Measurements from ENCODE around the gene NADSYN1. TPM values are rescaled to one million over a fixed set of nuclear protein-coding genes. Genes with fewer than 3 reads are reported as not detected.

The NADSYN1 gene
- total RNA-seq, 1 experiment from 2014 or later, result 34.7 TPM

GRCh38 chr11:71458146-71459070 lies 5.4 kb downstream of the NADSYN1 start:
- Histone ChIP-seq H3K27me3 (no peaks in the 10 kb centered on the region), H3K4me3 (no peak overlapping the region), H3K9me3 (no peaks in the 10 kb centered on the region), H3K36me3 (peaks cover 21% of the 10 kb centered on the region)
- DNase-seq, result no peak

- Histone ChIP-seq H3K9me3 (no peaks in the 10 kb centered on the region), H3K4me3 (no peak overlapping the region), H3K27me3 (no peaks in the 10 kb centered on the region), H3K36me3 (peaks cover 21% of the 10 kb centered on the region)
- no peak for DNase-seq
These were observed 6.2 kb downstream of the NADSYN1 start for GRCh38 chr11:71459076-71459766.

- DNase-seq, result no peak
- H3K4me3 ChIP-seq, result no peak overlapping the region
- no peaks in the 10 kb centered on the region for H3K27me3 ChIP-seq
- no peaks in the 10 kb centered on the region for H3K9me3 ChIP-seq
- peaks cover 21% of the 10 kb centered on the region for H3K36me3 ChIP-seq
These were observed 6.8 kb downstream of the NADSYN1 start for GRCh38 chr11:71459767-71460320.

- no peak for DNase-seq
- H3K27me3 ChIP-seq, result no peaks in the 10 kb centered on the region
- no peaks in the 10 kb centered on the region for H3K9me3 ChIP-seq
- H3K4me3 ChIP-seq, result no peak overlapping the region
- H3K36me3 ChIP-seq, result peaks cover 7% of the 10 kb centered on the region
These were observed 8.7 kb downstream of the NADSYN1 start for GRCh38 chr11:71461696-71462095.

GRCh38 chr11:71462726-71463125 lies 9.7 kb downstream of the NADSYN1 start:
- no peak for DNase-seq
- no peak overlapping the region for H3K4me3 ChIP-seq
- no peaks in the 10 kb centered on the region for H3K27me3 ChIP-seq
- no peaks in the 10 kb centered on the region for H3K9me3 ChIP-seq
- H3K36me3 ChIP-seq, result peaks cover 9% of the 10 kb centered on the region

- DNase-seq, result no peak
- H3K9me3 ChIP-seq, result no peaks in the 10 kb centered on the region
- H3K36me3 ChIP-seq, result peaks cover 9% of the 10 kb centered on the region
- no peaks in the 10 kb centered on the region for H3K27me3 ChIP-seq
- no peak overlapping the region for H3K4me3 ChIP-seq
These were observed 10.6 kb downstream of the NADSYN1 start for GRCh38 chr11:71463331-71464211.

- no peak overlapping the region for H3K4me3 ChIP-seq
- no peak for DNase-seq
- H3K36me3 ChIP-seq, result peaks cover 4% of the 10 kb centered on the region; the same call in 1 of the 2 replicates
- H3K27me3 ChIP-seq, result no peaks in the 10 kb centered on the region
- no peaks in the 10 kb centered on the region for H3K9me3 ChIP-seq
These were observed 12.1 kb downstream of the NADSYN1 start for GRCh38 chr11:71465054-71465453.

GRCh38 chr11:71466358-71466757 lies 13.4 kb downstream of the NADSYN1 start:
- H3K36me3 ChIP-seq, result peaks cover 4% of the 10 kb centered on the region; the same call in 1 of the 2 replicates
- no peak overlapping the region for H3K4me3 ChIP-seq
- no peaks in the 10 kb centered on the region for H3K27me3 ChIP-seq
- no peaks in the 10 kb centered on the region for H3K9me3 ChIP-seq
- DNase-seq, result no peak

- DNase-seq, result no peak
- H3K27me3 ChIP-seq, result no peaks in the 10 kb centered on the region
- H3K4me3 ChIP-seq, result no peak overlapping the region
- no peaks in the 10 kb centered on the region for H3K9me3 ChIP-seq
- H3K36me3 ChIP-seq, result peaks cover 4% of the 10 kb centered on the region
These were observed 14.2 kb downstream of the NADSYN1 start for GRCh38 chr11:71467164-71467563.

- Histone ChIP-seq H3K9me3 (no peaks in the 10 kb centered on the region), H3K27me3 (no peaks in the 10 kb centered on the region), H3K4me3 (no peak overlapping the region), H3K36me3 (peaks cover 4% of the 10 kb centered on the region)
- no peak for DNase-seq
These were observed 17.9 kb downstream of the NADSYN1 start for GRCh38 chr11:71470946-71471345.

GRCh38 chr11:71472357-71472885 lies 19.4 kb downstream of the NADSYN1 start:
- H3K4me3 ChIP-seq, result no peak overlapping the region
- no peaks in the 10 kb centered on the region for H3K9me3 ChIP-seq
- peaks cover 3% of the 10 kb centered on the region for H3K36me3 ChIP-seq
- no peak for DNase-seq
- H3K27me3 ChIP-seq, result no peaks in the 10 kb centered on the region

GRCh38 chr11:71472941-71473792 lies 20.2 kb downstream of the NADSYN1 start:
- no peaks in the 10 kb centered on the region; the same call in 1 of the 2 replicates for H3K36me3 ChIP-seq
- no peak for DNase-seq
- no peaks in the 10 kb centered on the region for H3K27me3 ChIP-seq

GRCh38 chr11:71473793-71474080 lies 20.7 kb downstream of the NADSYN1 start:
- Histone ChIP-seq H3K9me3 (no peaks in the 10 kb centered on the region), H3K27me3 (no peaks in the 10 kb centered on the region), H3K36me3 (no peaks in the 10 kb centered on the region; the same call in 1 of the 2 replicates), H3K4me3 (no peak overlapping the region)
- DNase-seq, result no peak

More at GRCh38 chr11:71472941-71473792, 20.2 kb downstream of the NADSYN1 start:
- no peaks in the 10 kb centered on the region for H3K9me3 ChIP-seq
- no peak overlapping the region for H3K4me3 ChIP-seq

GRCh38 chr11:71474141-71474770 lies 21.3 kb downstream of the NADSYN1 start:
- Histone ChIP-seq H3K27me3 (no peaks in the 10 kb centered on the region), H3K4me3 (no peak overlapping the region), H3K9me3 (no peaks in the 10 kb centered on the region), H3K36me3 (no peaks in the 10 kb centered on the region; the same call in 1 of the 2 replicates)
- DNase-seq, result no peak

Measured in MG63 (cell line).